Stimulated activated naive CD8-positive, alpha-beta T cell treated with anti-CD3 and anti-CD28 coated beads, Interleukin-15, amount 100 ng/mL, for 72 hours (primary cell): ENCODE measurements around the gene UBE2O.

Experiments used
- ATAC-seq: fragments of 150-1000 bp; cut with Tn5 transposase; 2 replicates; pipeline ENCODE4 v1.10.0; 2021; ENCODE audit warnings: mild to moderate bottlenecking, moderate library complexity
- DNase-seq, 2 donors: peaks; one replicate each; pipeline ENCODE4 v3.0.0; 2021 to 2022
- H3K27ac Mint-ChIP-seq, 2 donors: one replicate each; pipeline ENCODE4 v1.8.0; 2022; ENCODE audit warnings: mild to moderate bottlenecking in 2 of 2, mixed read lengths in 2 of 2, moderate library complexity in 2 of 2
- H3K27me3 Mint-ChIP-seq: one replicate; pipeline ENCODE4 v1.8.0; 2022; ENCODE audit warnings: mixed read lengths
- H3K4me1 Mint-ChIP-seq: one replicate; pipeline ENCODE4 v1.8.0; 2022; ENCODE audit warnings: mild to moderate bottlenecking, mixed read lengths
- H3K4me3 Mint-ChIP-seq, 2 donors: one replicate each; pipeline ENCODE4 v1.8.0; 2022; ENCODE audit warnings: mild to moderate bottlenecking in 2 of 2, mixed read lengths in 2 of 2, moderate library complexity in 1 of 2
- H3K9me3 Mint-ChIP-seq, 2 donors: one replicate each; pipeline ENCODE4 v1.8.0; 2022; ENCODE audit warnings: mixed read lengths in 2 of 2

UBE2O gene

GRCh38 chr17:76452660-76453430, at the start of gene UBE2O:
Gene UBE2O (minus strand): TSS chr17:76453152. CDS start chr17:76453141, 11 bp downstream.
- ATAC-seq = peak; percentile 96
- Mint-ChIP-seq H3K4me3 (peak within 1 kb of the TSS; percentile 68 to 93), H3K27ac (peak within 1 kb of the TSS; percentile 27 to 46), H3K4me1 (peaks cover 48% of the 10 kb centered on the region), H3K9me3 (no peaks in the 10 kb centered on the region), H3K27me3 (no peaks in the 10 kb centered on the region)
- DNase-seq = peak; percentile 91 to 95

- Mint-ChIP-seq H3K4me1 (peaks cover 64% of the 10 kb centered on the region), H3K4me3 (peak overlapping the region; percentile 89 to 94), H3K27me3 (no peaks in the 10 kb centered on the region), H3K27ac (peak overlapping the region; percentile 85 to 94), H3K9me3 (no peaks in the 10 kb centered on the region)
- ATAC-seq = no peak
- DNase-seq = no peak
Measured at GRCh38 chr17:76501827-76502307, 48.9 kb upstream of the UBE2O start.

DNA sequence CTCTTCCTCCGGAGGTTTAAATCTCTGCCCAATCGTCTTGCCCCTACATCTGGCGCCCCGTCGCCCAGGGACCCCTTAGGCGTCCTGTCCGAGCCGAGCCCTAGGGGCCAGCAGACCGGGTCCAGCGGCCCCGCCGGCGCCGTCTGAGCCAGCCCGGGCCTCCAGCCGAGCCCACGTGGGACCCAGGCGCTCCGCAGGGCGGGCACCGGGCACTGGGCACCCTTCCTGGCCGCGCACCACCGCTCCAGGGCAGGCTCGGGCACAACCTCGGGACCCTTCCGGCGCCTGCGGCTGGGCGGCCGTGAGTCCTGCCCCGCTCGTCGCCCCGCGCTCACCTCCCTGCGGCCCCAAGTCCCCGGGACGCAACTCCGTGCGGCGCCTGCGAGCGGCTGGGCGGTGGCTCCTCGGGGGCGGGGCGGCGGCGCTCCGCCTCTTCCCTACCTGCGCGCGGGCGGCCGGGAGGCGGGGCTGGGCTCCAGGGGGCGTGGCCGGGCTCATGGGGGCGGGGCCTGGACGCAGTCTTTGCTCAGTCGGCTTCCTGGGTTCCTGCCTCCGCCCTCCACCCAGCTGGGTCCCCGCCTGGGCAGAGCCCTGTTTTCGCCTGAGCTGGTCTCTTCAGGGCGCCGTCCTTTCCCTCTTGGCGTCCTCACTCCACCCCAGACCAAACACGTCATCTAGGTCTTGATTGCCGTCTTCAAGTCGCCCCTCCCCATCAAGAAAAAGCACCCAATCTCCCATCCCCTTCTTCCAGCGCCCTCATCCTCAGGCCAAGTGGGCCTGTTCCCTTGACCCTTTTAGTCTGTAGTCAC, 48.3 kb upstream of the UBE2O start, which contains the start of gene RHBDF2:
Gene RHBDF2, minus strand, starts transcription at position 406 of the 809 bp plus-strand sequence. CDS start 19,899 bp downstream, outside the sequence.
- ATAC-seq (peak; percentile 92), DNase-seq (peak; percentile 94 to 98)
- Mint-ChIP-seq H3K4me3 (peak within 1 kb of the TSS; percentile 89 to 94), H3K4me1 (peaks cover 64% of the 10 kb centered on the region), H3K27ac (peak within 1 kb of the TSS; percentile 85 to 94), H3K27me3 (no peaks in the 10 kb centered on the region), H3K9me3 (no peaks in the 10 kb centered on the region)

- Mint-ChIP-seq H3K9me3 (no peaks in the 10 kb centered on the region), H3K4me3 (peak overlapping the region; percentile 89 to 94), H3K4me1 (peaks cover 64% of the 10 kb centered on the region), H3K27me3 (no peaks in the 10 kb centered on the region), H3K27ac (peak overlapping the region; percentile 40 to 91)
- no peak for DNase-seq
- peak; percentile 44 for ATAC-seq
Measured at GRCh38 chr17:76500747-76501017, 47.7 kb upstream of the UBE2O start.

GRCh38 chr17:76500074-76500746, 47.3 kb upstream of the UBE2O start:
- no peak for DNase-seq
- Mint-ChIP-seq H3K4me3 (peak overlapping the region; percentile 89 to 94), H3K27ac (peak overlapping the region; percentile 40 to 91), H3K4me1 (peaks cover 68% of the 10 kb centered on the region), H3K9me3 (no peaks in the 10 kb centered on the region), H3K27me3 (no peaks in the 10 kb centered on the region)
- no peak for ATAC-seq

GRCh38 chr17:76499267-76499667, 46.3 kb upstream of the UBE2O start:
- peaks cover 73% of the 10 kb centered on the region for H3K4me1 Mint-ChIP-seq
- no peak overlapping the region for H3K27ac Mint-ChIP-seq

GRCh38 chr17:76498876-76499251, 45.9 kb upstream of the UBE2O start:
- H3K27ac Mint-ChIP-seq = no peak overlapping the region
- ATAC-seq (no peak), DNase-seq (no peak)
- no peaks in the 10 kb centered on the region for H3K27me3 Mint-ChIP-seq
- H3K4me3 Mint-ChIP-seq = no peak overlapping the region
- H3K9me3 Mint-ChIP-seq = no peaks in the 10 kb centered on the region
- H3K4me1 Mint-ChIP-seq = peaks cover 77% of the 10 kb centered on the region

More at GRCh38 chr17:76499267-76499667, 46.3 kb upstream of the UBE2O start:
- Mint-ChIP-seq H3K9me3 (no peaks in the 10 kb centered on the region), H3K4me3 (peak overlapping the region; percentile 29 to 89), H3K27me3 (no peaks in the 10 kb centered on the region)
- ATAC-seq (no peak), DNase-seq (no peak)

DNA sequence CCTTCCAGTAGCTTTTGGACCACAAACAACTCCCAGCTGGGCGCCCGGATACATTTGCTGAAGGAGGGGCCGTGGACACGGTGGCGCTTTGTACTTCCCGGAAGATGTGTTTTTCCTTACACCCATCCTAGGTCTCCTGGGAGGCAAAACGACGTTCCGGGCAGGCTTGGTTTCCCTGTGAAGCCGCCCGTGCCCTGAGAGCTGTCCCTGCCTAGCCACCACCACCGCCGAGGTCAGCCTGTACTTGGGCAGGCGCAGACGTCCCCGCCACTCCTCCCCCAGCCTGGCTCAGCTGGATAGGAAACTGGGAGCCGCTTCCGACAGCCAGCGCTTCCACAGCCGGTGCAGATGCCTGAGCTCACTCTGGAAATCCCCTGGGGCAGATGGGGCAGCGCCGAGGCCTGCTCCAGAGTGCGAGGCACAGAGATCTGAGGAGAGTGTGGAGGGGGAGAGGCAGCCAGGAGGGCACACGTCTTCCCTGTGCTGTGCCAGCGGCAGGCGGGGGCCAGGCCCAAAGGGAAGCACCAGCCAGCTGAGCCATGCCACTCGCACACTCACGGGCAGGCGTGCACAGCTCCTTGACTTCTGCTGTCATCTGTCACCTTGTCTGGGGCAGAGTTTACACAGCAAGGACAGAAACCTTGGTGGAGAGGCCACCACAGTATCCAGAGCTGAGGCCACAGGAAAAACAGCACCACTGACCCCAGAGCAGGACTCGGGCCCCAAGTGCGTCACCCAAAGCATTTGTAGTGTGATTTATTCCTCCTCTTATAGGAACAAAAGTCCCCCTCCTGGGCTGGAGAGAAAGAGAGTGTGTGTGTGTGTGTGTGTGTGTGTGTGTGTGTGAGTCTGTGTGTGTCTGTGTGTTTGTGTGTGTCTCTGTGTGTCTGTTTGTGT, 45.3 kb upstream of the UBE2O start:
- Mint-ChIP-seq H3K27me3 (no peaks in the 10 kb centered on the region), H3K9me3 (no peaks in the 10 kb centered on the region), H3K27ac (peak overlapping the region in 1 of 2 donors; percentile 19), H3K4me1 (peaks cover 84% of the 10 kb centered on the region), H3K4me3 (no peak overlapping the region)
- DNase-seq (no peak), ATAC-seq (no peak)

DNA sequence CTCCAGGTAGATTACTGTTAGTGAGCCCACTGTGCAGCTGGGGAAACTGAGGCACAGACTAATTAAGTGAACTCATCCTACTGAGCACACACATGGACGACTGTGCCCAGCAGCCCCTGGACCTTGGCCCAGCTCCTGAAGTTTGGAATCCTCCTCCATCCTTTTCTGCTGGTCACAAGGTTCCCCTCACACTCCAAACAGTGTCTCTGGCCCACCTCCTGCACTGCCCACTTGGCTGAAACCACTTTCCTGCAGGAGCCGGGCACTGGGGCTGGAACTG, 44.7 kb upstream of the UBE2O start:
- Mint-ChIP-seq H3K27me3 (no peaks in the 10 kb centered on the region), H3K9me3 (no peaks in the 10 kb centered on the region), H3K27ac (no peak overlapping the region), H3K4me1 (peaks cover 89% of the 10 kb centered on the region), H3K4me3 (no peak overlapping the region)
- no peak for ATAC-seq
- DNase-seq = no peak

GRCh38 chr17:76496464-76496863, 43.5 kb upstream of the UBE2O start:
- no peaks in the 10 kb centered on the region for H3K27me3 Mint-ChIP-seq
- H3K27ac Mint-ChIP-seq = peak overlapping the region in 1 of 2 donors; percentile 85
- ATAC-seq (no peak), DNase-seq (no peak)
- H3K4me1 Mint-ChIP-seq = peaks cover 91% of the 10 kb centered on the region
- no peaks in the 10 kb centered on the region for H3K9me3 Mint-ChIP-seq
- H3K4me3 Mint-ChIP-seq = no peak overlapping the region

GRCh38 chr17:76495663-76496400, 42.9 kb upstream of the UBE2O start:
- H3K4me1 Mint-ChIP-seq = peaks cover 94% of the 10 kb centered on the region
- ATAC-seq = no peak
- DNase-seq = no peak
- no peak overlapping the region for H3K4me3 Mint-ChIP-seq
- H3K9me3 Mint-ChIP-seq = no peaks in the 10 kb centered on the region
- peak overlapping the region in 1 of 2 donors; percentile 59 for H3K27ac Mint-ChIP-seq
- H3K27me3 Mint-ChIP-seq = no peaks in the 10 kb centered on the region

DNA sequence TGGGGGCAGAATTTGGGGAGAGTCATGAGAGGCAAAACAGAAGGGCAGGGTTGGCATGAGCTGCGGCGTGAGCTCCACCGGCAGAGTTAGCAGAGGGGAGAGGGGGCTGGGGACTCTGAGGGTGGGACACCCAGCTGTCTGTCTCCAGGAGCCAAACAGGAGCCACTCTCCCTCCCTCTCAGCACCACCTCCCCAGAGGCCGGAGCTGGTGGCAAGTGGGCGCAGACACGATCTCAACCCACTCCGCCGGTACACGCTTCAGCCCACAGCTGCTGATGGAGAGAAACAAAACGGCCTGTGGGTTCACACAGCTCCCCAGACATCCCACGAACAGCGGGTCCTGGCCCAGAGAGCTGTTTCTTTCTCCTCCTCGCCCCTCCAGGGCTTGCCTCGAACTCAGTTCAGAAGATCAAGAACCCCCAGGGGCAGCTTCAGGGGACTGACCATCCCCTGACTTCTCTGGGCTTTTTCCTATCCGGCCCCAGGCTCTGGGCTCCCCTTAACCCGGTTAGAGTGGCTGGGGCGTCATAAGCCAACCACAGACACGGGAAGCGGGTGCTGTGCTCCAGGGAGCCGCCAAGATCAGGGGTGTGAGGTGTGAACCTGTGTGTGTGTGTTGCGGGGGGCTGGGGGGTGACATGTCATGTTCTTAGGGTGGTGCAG, 40.7 kb upstream of the UBE2O start:
- Mint-ChIP-seq H3K27me3 (no peaks in the 10 kb centered on the region), H3K27ac (peak overlapping the region; percentile 24 to 93), H3K4me3 (peak overlapping the region; percentile 80 to 82), H3K9me3 (no peaks in the 10 kb centered on the region), H3K4me1 (peaks cover 79% of the 10 kb centered on the region)
- no peak for DNase-seq
- peak; percentile 7 for ATAC-seq

- DNase-seq = peak in 1 of 2 donors; percentile 64
- peak; percentile 74 for ATAC-seq
- Mint-ChIP-seq H3K9me3 (no peaks in the 10 kb centered on the region), H3K27me3 (no peaks in the 10 kb centered on the region), H3K27ac (peak overlapping the region; percentile 24 to 93), H3K4me1 (peaks cover 73% of the 10 kb centered on the region), H3K4me3 (peak overlapping the region; percentile 80 to 82)
Measured at GRCh38 chr17:76492989-76493501, 40.1 kb upstream of the UBE2O start.
